K562 treated with DMSO at 1 percent for 48 hours (cell line): ENCODE measurements around the gene FAM98A. TPM values are rescaled to one million over a fixed set of nuclear protein-coding genes. Genes with fewer than 3 reads are reported as not detected.

Source experiments
- total RNA-seq: library from RNA; unstranded; fragments of 300-600 nt; gene quantifications from 2 replicates; pipeline ENCODE4 v1.2.3, GENCODE V29; 2022; ENCODE audit warnings: low replicate concordance; ENCODE audit errors: extremely low read depth

FAM98A gene
- total RNA-seq = not detected in 2 replicates

DNA sequence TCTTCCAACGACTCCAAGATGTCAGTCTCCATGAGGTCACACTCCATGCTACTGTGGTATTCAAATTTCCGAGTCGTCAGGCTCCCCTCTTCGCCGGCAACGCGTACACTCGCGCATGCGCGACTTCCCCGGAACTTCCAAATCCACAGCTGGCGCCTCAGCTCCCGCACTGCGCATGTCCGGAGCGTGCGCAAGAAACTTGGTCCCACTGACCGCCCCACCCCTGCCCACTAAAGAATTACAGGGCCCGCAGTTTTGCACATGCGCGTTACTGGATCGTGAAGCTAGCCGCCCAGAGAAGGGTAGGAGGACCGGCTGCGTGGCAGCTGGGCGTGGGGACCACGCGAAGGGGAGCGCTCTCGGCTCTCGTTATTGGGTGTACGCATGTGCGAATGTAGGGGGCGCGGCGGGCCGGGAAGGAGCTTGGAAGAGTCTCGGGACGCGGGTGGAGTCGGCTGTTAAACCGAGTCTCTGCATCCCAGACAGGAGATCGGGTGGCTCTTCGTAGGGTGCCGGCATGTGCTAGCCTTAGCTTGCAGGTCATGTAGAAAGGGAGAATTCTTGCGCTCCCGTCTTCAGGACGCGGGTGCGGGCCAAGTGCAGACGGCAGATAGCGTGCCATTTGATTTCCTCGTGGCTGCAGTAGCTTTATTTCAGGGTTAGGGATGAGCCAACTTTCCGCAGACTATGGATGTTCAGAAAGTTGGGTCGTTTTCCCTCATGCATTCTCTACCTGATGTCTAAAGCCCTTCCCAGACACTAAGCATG lies at the start of gene FAM98A:
Gene FAM98A, minus strand, starts transcription at position 125 of the 768 bp plus-strand sequence. Its CDS starts 78 bp downstream, at position 47.

Other genes with a start within 250 kb of the FAM98A start
- gene RASGRP3, start 122.7 kb downstream of the FAM98A start, total RNA-seq = not detected in 2 replicates